Spinal cord (tissue), 10 donors: ENCODE data around the gene RAD51B. TPM values are rescaled to one million over a fixed set of nuclear protein-coding genes. Genes with fewer than 3 reads are reported as not detected.

Source experiments
- DNase-seq, 6 donors: peaks; one replicate each; pipeline versions ENCODE4 v3.0.0 to v3.0.0-alpha.2; 2013 to 2015; ENCODE audit warnings: low spot score in 6 of 6, low read depth in 4 of 6
- H3K27ac ChIP-seq: one replicate; pipeline ENCODE4 v1.5.1; 2013; ENCODE audit warnings: low read depth, low read length, control low read depth
- H3K27me3 ChIP-seq: one replicate; pipeline ENCODE4 v1.6.1; 2013; ENCODE audit warnings: low read length; ENCODE audit not compliant: control insufficient read depth, insufficient read depth
- H3K36me3 ChIP-seq: one replicate; pipeline ENCODE4 v1.6.1; 2013; ENCODE audit warnings: low read length; ENCODE audit not compliant: control insufficient read depth, insufficient read depth
- H3K4me1 ChIP-seq: one replicate; pipeline ENCODE4 v1.6.1; 2013; ENCODE audit warnings: low read length; ENCODE audit not compliant: control insufficient read depth, insufficient read depth
- H3K4me3 ChIP-seq: one replicate; pipeline ENCODE4 v1.5.1; 2013; ENCODE audit warnings: low read depth, low read length, control low read depth
- H3K9me3 ChIP-seq: one replicate; pipeline ENCODE4 v1.6.1; 2013; ENCODE audit warnings: low read length; ENCODE audit not compliant: control insufficient read depth, insufficient read depth
- WGBS: methylation state at CpG from one replicate; pipeline ENCODE4 v1.1.5; 2013; ENCODE audit warnings: missing lambda C conversion rate; ENCODE audit not compliant: insufficient coverage; 5-methylcytosine and 5-hydroxymethylcytosine counted together
- polyA plus RNA-seq, 2 donors: library from polyadenylated mRNA; unstranded; fragments of 120-200 nt; gene quantifications; one replicate each; pipeline ENCODE4 v1.2.1, GENCODE V29; 2013; ENCODE audit not compliant: insufficient read length in 2 of 2
- total RNA-seq, 2 donors: library from RNA; depleted of rRNA in 1 of 2; stranded (reverse); fragments of 120-200 nt in 1 of 2; fragments of >200 nt in 1 of 2; gene quantifications; one replicate each; pipeline versions ENCODE4 v1.2.3 to v1.2.4, GENCODE V29; 2013 to 2014
- donor health status: healthy.

RAD51B gene
- total and polyA plus RNA-seq, 4 donors, result 5.7 to 28.9 (median 14.4) TPM

DNA sequence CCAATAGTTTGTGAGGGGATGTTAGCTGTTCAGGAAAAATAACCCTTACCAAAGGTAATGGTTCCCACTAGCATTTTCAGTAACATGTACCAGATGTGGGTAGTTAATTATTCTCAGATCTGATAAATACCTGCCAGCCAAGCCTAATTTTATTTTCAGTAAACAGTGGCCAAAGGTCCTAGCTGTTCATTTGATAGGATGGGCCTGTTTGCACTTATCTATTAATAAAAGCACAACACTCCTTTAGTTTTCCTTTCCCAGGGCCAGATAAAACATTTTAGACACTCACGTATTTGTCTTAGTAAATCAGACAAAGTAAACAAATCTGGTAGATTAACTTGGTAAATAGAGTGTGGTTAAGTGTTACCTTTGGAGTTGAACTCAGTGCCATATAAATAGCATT, 345.1 kb downstream of the RAD51B start:
- Histone ChIP-seq H3K9me3 (no peaks in the 10 kb centered on the region), H3K4me3 (no peak overlapping the region), H3K4me1 (no peaks in the 10 kb centered on the region), H3K27me3 (no peaks in the 10 kb centered on the region), H3K27ac (no peak overlapping the region), H3K36me3 (no peaks in the 10 kb centered on the region)
- no peak for DNase-seq
- WGBS, result no CpG with 5 or more reads among the region's 1 CpG

DNA sequence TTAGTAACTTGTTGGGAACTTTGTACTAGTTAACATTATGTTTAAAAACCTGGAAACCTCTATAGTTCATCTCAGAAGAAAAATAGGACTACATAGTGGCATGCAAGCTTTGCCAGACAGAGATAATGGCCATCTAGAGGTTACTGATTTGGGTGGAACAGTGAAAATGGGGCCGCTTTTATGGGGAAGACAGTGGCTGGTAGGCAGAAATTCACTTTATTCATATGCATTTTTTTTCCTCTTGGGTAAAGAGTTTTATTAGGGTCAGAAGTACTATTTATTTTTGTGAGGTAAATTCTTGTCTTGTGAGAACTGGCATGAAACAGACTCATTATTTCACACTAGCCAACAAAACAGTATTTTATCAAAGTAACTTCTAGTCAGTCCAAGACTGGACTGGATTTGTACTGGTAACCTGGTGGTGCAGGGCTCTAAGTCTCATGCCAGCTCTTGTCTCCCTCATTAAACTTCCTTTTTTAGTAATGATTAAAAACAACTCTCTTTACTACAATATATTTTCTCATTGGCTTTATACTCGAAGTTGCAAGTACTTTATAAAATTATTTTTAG, 345.8 kb downstream of the RAD51B start:
- Histone ChIP-seq H3K27me3 (no peaks in the 10 kb centered on the region), H3K4me3 (no peak overlapping the region), H3K27ac (no peak overlapping the region), H3K4me1 (no peaks in the 10 kb centered on the region), H3K36me3 (no peaks in the 10 kb centered on the region), H3K9me3 (no peaks in the 10 kb centered on the region)
- no CpG with 5 or more reads among the region's 2 CpGs for WGBS
- DNase-seq, result no peak

DNA sequence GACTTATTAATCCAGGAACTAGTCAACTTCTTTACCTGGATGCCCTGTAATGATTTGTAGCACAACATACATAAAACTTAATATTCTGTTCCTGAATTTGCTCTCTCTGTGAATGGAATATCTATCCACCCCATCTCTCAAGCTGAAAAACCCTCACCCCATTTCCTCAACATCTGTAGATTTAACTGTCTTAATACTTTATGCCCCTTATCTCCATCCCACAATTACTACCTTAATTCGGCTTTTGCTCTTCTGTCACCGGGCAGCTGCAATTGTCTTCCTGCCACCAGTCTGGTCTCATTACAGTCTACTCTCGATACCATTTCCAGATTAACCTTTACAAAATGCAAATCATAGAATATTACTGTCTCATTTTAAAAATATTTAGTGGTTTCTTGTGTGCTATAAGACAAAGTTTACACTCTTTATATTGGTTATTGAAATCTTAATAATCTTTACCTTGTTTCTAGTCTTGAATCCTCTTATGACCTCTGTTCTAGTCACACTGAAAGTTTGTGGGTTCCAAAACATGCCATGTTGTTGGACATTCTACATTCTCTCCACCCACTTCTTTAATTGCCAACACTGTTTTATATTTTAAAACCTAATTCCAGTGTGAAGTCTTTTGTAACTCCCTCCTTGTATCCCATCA, 347.3 kb downstream of the RAD51B start:
- 80% methylated on average over 1 of the region's 3 CpGs for WGBS
- no peaks in the 10 kb centered on the region for H3K4me1 ChIP-seq
- H3K27me3 ChIP-seq, result no peaks in the 10 kb centered on the region
- H3K27ac ChIP-seq, result no peak overlapping the region
- no peaks in the 10 kb centered on the region for H3K36me3 ChIP-seq
- no peak overlapping the region for H3K4me3 ChIP-seq
- no peaks in the 10 kb centered on the region for H3K9me3 ChIP-seq
- DNase-seq, result no peak

- Histone ChIP-seq H3K27ac (no peak overlapping the region), H3K9me3 (no peaks in the 10 kb centered on the region)
Measured at GRCh38 chr14:68167383-68168087, 348.0 kb downstream of the RAD51B start.

GRCh38 chr14:68168460-68169109, 349.0 kb downstream of the RAD51B start:
- H3K27ac ChIP-seq, result no peak overlapping the region
- no peaks in the 10 kb centered on the region for H3K4me1 ChIP-seq
- H3K27me3 ChIP-seq, result no peaks in the 10 kb centered on the region
- H3K4me3 ChIP-seq, result no peak overlapping the region
- H3K36me3 ChIP-seq, result no peaks in the 10 kb centered on the region
- no peaks in the 10 kb centered on the region for H3K9me3 ChIP-seq
- WGBS, result no CpG with 5 or more reads among the region's 1 CpG
- DNase-seq, result no peak

More at GRCh38 chr14:68167383-68168087, 348.0 kb downstream of the RAD51B start:
- no peaks in the 10 kb centered on the region for H3K27me3 ChIP-seq
- H3K4me3 ChIP-seq, result no peak overlapping the region
- no peaks in the 10 kb centered on the region for H3K36me3 ChIP-seq
- no peaks in the 10 kb centered on the region for H3K4me1 ChIP-seq
- no peak for DNase-seq
- WGBS, result no CpG with 5 or more reads among the region's 5 CpGs

- H3K27me3 ChIP-seq, result no peaks in the 10 kb centered on the region
- H3K9me3 ChIP-seq, result no peaks in the 10 kb centered on the region
- H3K4me1 ChIP-seq, result no peaks in the 10 kb centered on the region
- no peak for DNase-seq
- no peak overlapping the region for H3K27ac ChIP-seq
- no CpG with 5 or more reads among the region's 3 CpGs for WGBS
- H3K36me3 ChIP-seq, result no peaks in the 10 kb centered on the region
- H3K4me3 ChIP-seq, result no peak overlapping the region
Measured at GRCh38 chr14:68172216-68172615, 352.6 kb downstream of the RAD51B start.

DNA sequence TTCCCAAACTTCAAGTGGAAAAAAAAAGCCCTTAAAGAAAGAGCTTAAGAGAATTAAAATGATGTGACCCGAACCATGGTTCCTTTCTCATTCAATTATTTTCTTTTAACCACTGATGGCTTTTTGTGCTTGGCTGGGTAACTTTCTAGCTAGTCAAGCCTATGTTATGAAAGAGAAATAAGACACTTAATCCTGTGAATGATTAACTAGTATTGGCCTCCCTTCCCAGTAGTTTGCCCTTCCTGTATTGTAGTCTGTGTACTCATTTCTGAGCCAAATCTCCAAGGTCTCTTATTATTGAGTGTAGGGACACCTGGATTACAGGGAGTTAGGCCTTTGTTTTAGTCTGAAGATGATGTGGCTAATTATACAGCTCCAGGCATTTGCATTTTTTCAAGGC, 353.0 kb downstream of the RAD51B start:
- no peaks in the 10 kb centered on the region for H3K9me3 ChIP-seq
- no peaks in the 10 kb centered on the region for H3K4me1 ChIP-seq
- no peak overlapping the region for H3K4me3 ChIP-seq
- DNase-seq, result no peak
- H3K27ac ChIP-seq, result no peak overlapping the region
- H3K27me3 ChIP-seq, result no peaks in the 10 kb centered on the region
- no CpG with 5 or more reads among the region's 1 CpG for WGBS
- H3K36me3 ChIP-seq, result no peaks in the 10 kb centered on the region

DNA sequence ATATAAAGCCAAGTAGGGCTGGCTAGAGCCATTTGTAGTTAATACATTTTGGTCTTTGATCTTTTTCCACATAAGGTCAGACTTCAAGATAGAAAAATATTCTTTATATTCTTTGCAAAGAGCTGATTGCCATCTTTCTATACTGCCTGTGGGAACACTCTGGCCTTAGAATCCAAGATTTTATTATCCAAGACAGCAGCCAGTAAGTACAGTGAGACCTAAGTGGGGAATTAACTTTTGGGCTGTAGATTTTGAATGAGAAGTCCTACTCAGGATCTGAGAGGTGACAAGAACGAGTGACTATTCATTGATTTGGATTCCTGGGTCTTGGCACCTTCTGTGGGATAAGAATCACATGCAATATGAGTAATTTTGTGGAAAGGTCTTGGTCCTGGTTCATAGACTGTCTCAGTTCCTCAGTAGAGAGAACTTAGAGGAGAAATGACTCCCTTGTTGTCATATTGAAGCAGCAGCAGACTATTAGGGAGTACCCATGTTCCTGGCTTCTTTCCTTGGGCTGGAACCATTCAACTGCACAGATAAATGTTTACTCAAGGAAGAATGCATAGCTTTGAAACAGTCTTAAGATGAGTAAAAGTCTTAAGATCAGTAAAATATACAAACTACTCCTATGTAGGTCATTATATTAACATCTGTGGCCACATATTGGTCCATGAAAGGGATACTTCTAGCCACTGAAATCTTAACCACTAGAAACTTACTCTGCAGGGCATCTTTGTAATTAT, 353.8 kb downstream of the RAD51B start:
- H3K4me3 ChIP-seq, result no peak overlapping the region
- H3K4me1 ChIP-seq, result no peaks in the 10 kb centered on the region
- no peak overlapping the region for H3K27ac ChIP-seq
- no peaks in the 10 kb centered on the region for H3K36me3 ChIP-seq
- no peaks in the 10 kb centered on the region for H3K9me3 ChIP-seq
- 88% methylated on average over 1 of the region's 1 CpG for WGBS
- DNase-seq, result no peak
- no peaks in the 10 kb centered on the region for H3K27me3 ChIP-seq

GRCh38 chr14:68174446-68174845, 354.9 kb downstream of the RAD51B start:
- WGBS, result no CpG with 5 or more reads among the region's 2 CpGs
- Histone ChIP-seq H3K27ac (no peak overlapping the region), H3K27me3 (no peaks in the 10 kb centered on the region)

More at GRCh38 chr14:68174446-68174845, 354.9 kb downstream of the RAD51B start:
- DNase-seq, result no peak
- H3K9me3 ChIP-seq, result no peaks in the 10 kb centered on the region
- H3K36me3 ChIP-seq, result no peaks in the 10 kb centered on the region
- H3K4me3 ChIP-seq, result no peak overlapping the region
- H3K4me1 ChIP-seq, result no peaks in the 10 kb centered on the region
